H1 (cell line): ENCODE results near the gene GPRC5D. TPM values are rescaled to one million over a fixed set of nuclear protein-coding genes. Genes with fewer than 3 reads are reported as not detected.

ENCODE experiments used
- CTCF ChIA-PET: fragments of 300-600 bp; sonication (Branson Sonifier 250); formaldehyde crosslinking; loops from one replicate; lab custom pipeline; 2021; ENCODE audit not compliant: partially characterized antibody; lab: Charles Lee
- POLR2A ChIA-PET: fragments of 300-600 bp; sonication (Branson Sonifier 250); formaldehyde crosslinking; loops from one replicate; lab custom pipeline; 2021; ENCODE audit warnings: inconsistent platforms; ENCODE audit not compliant: partially characterized antibody; lab: Charles Lee
- DNase-seq, 2 experiments: peaks; one replicate each; pipeline versions ENCODE4 v3.0.0 to v3.0.0-alpha.2; 2010 to 2022; ENCODE audit warnings: low spot score in 2 of 2, low read depth in 1 of 2, mixed read lengths in 1 of 2
- FAIRE-seq: peaks from 2 replicates; lab custom pipeline; 2011; peaks lifted over from hg19 to GRCh38; lab: Jason Lieb, UNC
- H2AFZ ChIP-seq: 2 replicates; pipeline ENCODE4 v1.8.1; 2012; ENCODE audit warnings: low read length, inconsistent platforms
- H2AK5ac ChIP-seq: 2 replicates; pipeline ENCODE4 v1.6.1; 2013; ENCODE audit warnings: low read depth, low read length
- H2BK120ac ChIP-seq: replicated peaks from 2 replicates; pipeline ENCODE3; 2013; ENCODE audit warnings: low read depth, low read length, inconsistent platforms
- H2BK12ac ChIP-seq: 2 replicates; pipeline ENCODE4 v1.6.1; 2013; ENCODE audit warnings: low read depth, low read length
- H2BK15ac ChIP-seq: 2 replicates; pipeline ENCODE4 v1.6.1; 2013; ENCODE audit warnings: low read length
- H2BK20ac ChIP-seq: 2 replicates; pipeline ENCODE4 v1.6.1; 2013; ENCODE audit warnings: low read length
- H2BK5ac ChIP-seq: 2 replicates; pipeline ENCODE4 v1.6.1; 2013; ENCODE audit warnings: low read depth, low read length
- H3K14ac ChIP-seq: 2 replicates; pipeline ENCODE4 v1.6.1; 2013; ENCODE audit warnings: inconsistent platforms; ENCODE audit not compliant: insufficient read length
- H3K18ac ChIP-seq: 2 replicates; pipeline ENCODE4 v1.6.1; 2013; ENCODE audit warnings: low read length; ENCODE audit errors: extremely low read depth
- H3K23ac ChIP-seq: 2 replicates; pipeline ENCODE4 v1.6.1; 2013; ENCODE audit warnings: inconsistent platforms; ENCODE audit not compliant: insufficient read length
- H3K23me2 ChIP-seq: 2 replicates; pipeline ENCODE4 v1.6.1; 2013; ENCODE audit warnings: low read depth, low read length
- H3K27ac ChIP-seq: 2 replicates; pipeline ENCODE4 v1.6.1; 2011; ENCODE audit warnings: low read depth, low read length, inconsistent platforms
- H3K27me3 ChIP-seq, 4 experiments: replicated peaks in 1 of 4; 1 replicate in 1 of 4; 2 replicates in 3 of 4; pipeline versions ENCODE4 v1.6.1 to v1.8.1; 2011 to 2013; ENCODE audit warnings: low read length in 3 of 4, mild to moderate bottlenecking in 3 of 4, inconsistent platforms in 2 of 4, mixed read lengths in 2 of 4, moderate library complexity in 1 of 4; ENCODE audit not compliant: control insufficient read depth in 3 of 4, insufficient read depth in 3 of 4; ENCODE audit errors: extremely low read depth in 1 of 4
- H3K36me3 ChIP-seq, 4 experiments: 2 replicates each; pipeline versions ENCODE4 v1.6.1 to v1.8.1; 2011 to 2013; ENCODE audit warnings: mild to moderate bottlenecking in 4 of 4, low read length in 3 of 4, moderate library complexity in 2 of 4, control low read depth in 1 of 4, inconsistent platforms in 1 of 4; ENCODE audit not compliant: insufficient read depth in 4 of 4, control insufficient read depth in 2 of 4
- H3K4ac ChIP-seq: replicated peaks from 2 replicates; pipeline ENCODE3; 2013; ENCODE audit warnings: low read length, low read depth, mixed read lengths, inconsistent platforms; ENCODE audit not compliant: insufficient read length
- H3K4me1 ChIP-seq, 4 experiments: replicated peaks in 1 of 4; 1 replicate in 1 of 4; 2 replicates in 3 of 4; pipeline versions ENCODE4 v1.6.1 to v1.8.1; 2011 to 2013; ENCODE audit warnings: low read length in 3 of 4, inconsistent platforms in 2 of 4, mixed read lengths in 1 of 4; ENCODE audit not compliant: insufficient read depth in 4 of 4, control insufficient read depth in 3 of 4
- H3K4me2 ChIP-seq, 2 experiments: 2 replicates each; pipeline versions ENCODE4 v1.6.1 to v1.8.1; 2011 to 2013; ENCODE audit warnings: low read depth in 2 of 2, low read length in 2 of 2, control low read depth in 1 of 2, inconsistent platforms in 1 of 2, mild to moderate bottlenecking in 1 of 2; ENCODE audit not compliant: insufficient read depth in 1 of 2
- H3K4me3 ChIP-seq, 4 experiments: fragments of 200-600, 300-600 bp in 1 of 4; sonication (generic), shearing (Covaris generic), sonication (Bioruptor Twin) in 1 of 4; 2 replicates each; pipeline versions ENCODE4 v1.5.1 to v1.8.1; 2011 to 2016; ENCODE audit warnings: low read length in 4 of 4, low read depth in 3 of 4, control low read depth in 2 of 4, inconsistent platforms in 2 of 4, mild to moderate bottlenecking in 2 of 4, mixed read lengths in 1 of 4, moderate library complexity in 1 of 4; ENCODE audit not compliant: insufficient read depth in 2 of 4; ENCODE audit errors: extremely low read depth in 1 of 4
- H3K56ac ChIP-seq: replicated peaks from 2 replicates; pipeline ENCODE3; 2013; ENCODE audit warnings: low read depth, mild to moderate bottlenecking, mixed read lengths, low read length, inconsistent platforms; ENCODE audit not compliant: insufficient read length
- H3K79me1 ChIP-seq: 2 replicates; pipeline ENCODE4 v1.6.1; 2013; ENCODE audit warnings: low read depth, low read length, control low read depth
- H3K79me2 ChIP-seq, 2 experiments: 2 replicates each; pipeline versions ENCODE4 v1.6.1 to v1.8.1; 2012 to 2013; ENCODE audit warnings: low read length in 2 of 2, mild to moderate bottlenecking in 2 of 2, inconsistent platforms in 1 of 2; ENCODE audit not compliant: insufficient read depth in 2 of 2, control insufficient read depth in 1 of 2
- H3K9ac ChIP-seq, 4 experiments: replicated peaks in 1 of 4; 1 replicate in 1 of 4; 2 replicates in 3 of 4; pipeline versions ENCODE4 v1.6.1 to v1.8.1; 2011 to 2013; ENCODE audit warnings: low read depth in 3 of 4, low read length in 3 of 4, control low read depth in 2 of 4, mild to moderate bottlenecking in 2 of 4, moderate library complexity in 2 of 4, inconsistent platforms in 1 of 4; ENCODE audit errors: extremely low read depth in 1 of 4
- H3K9me3 ChIP-seq, 2 experiments: 2 replicates each; pipeline versions ENCODE4 v1.6.1 to v1.8.1; 2012 to 2013; ENCODE audit warnings: mild to moderate bottlenecking in 2 of 2, moderate library complexity in 2 of 2, control low read depth in 1 of 2, inconsistent platforms in 1 of 2, low read depth in 1 of 2, low read length in 1 of 2, mixed read lengths in 1 of 2; ENCODE audit not compliant: insufficient read depth in 2 of 2
- H4K20me1 ChIP-seq, 2 experiments: replicated peaks in 1 of 2; 2 replicates each; pipeline versions ENCODE3 to v1.8.1; 2011 to 2013; ENCODE audit warnings: inconsistent platforms in 2 of 2, low read length in 2 of 2, mild to moderate bottlenecking in 1 of 2; ENCODE audit not compliant: insufficient read depth in 2 of 2, control insufficient read depth in 1 of 2
- H4K5ac ChIP-seq: 2 replicates; pipeline ENCODE4 v1.6.1; 2013; ENCODE audit warnings: low read length, low read depth, mixed read lengths, inconsistent platforms; ENCODE audit not compliant: insufficient read length
- H4K8ac ChIP-seq: 2 replicates; pipeline ENCODE4 v1.8.0; 2013; ENCODE audit warnings: mild to moderate bottlenecking, moderate library complexity, low read length, inconsistent platforms; ENCODE audit not compliant: insufficient read depth; ENCODE audit errors: extremely low read depth
- H4K91ac ChIP-seq: replicated peaks from 2 replicates; pipeline ENCODE3; 2013; ENCODE audit warnings: low read length, mixed read lengths, inconsistent platforms; ENCODE audit not compliant: insufficient read length
- BRCA1 ChIP-seq: IDR thresholded peaks from 2 replicates; pipeline ENCODE4 v1.6.1; 2012; ENCODE audit warnings: low read depth, low read length, improper control_type of control experiment
- E2F6 ChIP-seq: IDR thresholded peaks from 2 replicates; pipeline ENCODE4 v1.6.1; 2012; ENCODE audit warnings: inconsistent platforms
- EP300 ChIP-seq, 2 experiments: IDR thresholded peaks; 1 replicate in 1 of 2; 2 replicates in 1 of 2; pipeline ENCODE4 v1.6.1; 2011 to 2012; ENCODE audit warnings: low read depth in 2 of 2, low read length in 2 of 2, mild to moderate bottlenecking in 2 of 2, borderline replicate concordance in 1 of 2, inconsistent platforms in 1 of 2, moderate library complexity in 1 of 2
- WGBS, 2 experiments: shearing (Covaris generic) in 1 of 2; methylation state at CpG; one replicate each; pipeline versions ENCODE4 v1.1.6 to v1.1.7; 2013 to 2015; ENCODE audit warnings: low lambda C conversion rate in 2 of 2, mixed read lengths in 2 of 2, inconsistent platforms in 1 of 2, low coverage in 1 of 2, missing lambda C conversion rate in 1 of 2; ENCODE audit not compliant: insufficient replicate concordance in 2 of 2, insufficient coverage in 1 of 2, insufficient read length in 1 of 2; ENCODE audit errors: extremely low coverage in 1 of 2, missing lambda C conversion rate in 1 of 2; 5-methylcytosine and 5-hydroxymethylcytosine counted together
- polyA plus RNA-seq, 7 experiments: library from polyadenylated mRNA; depleted of rRNA in 3 of 7; stranded (reverse) in 5 of 7; unstranded in 2 of 7; fragments of >200 nt in 5 of 7; fragments of 200-250 nt in 2 of 7; gene quantifications; 1 replicate in 5 of 7; 2 replicates in 1 of 7; 4 replicates in 1 of 7; pipeline versions ENCODE4 v1.2.1 to v1.2.3, GENCODE V29; 2011 to 2013; ENCODE audit warnings: missing spikeins in 2 of 7, mixed read lengths in 2 of 7
- total RNA-seq: library from RNA; stranded (reverse); fragmentation: NEBNext Ultra II Directional; extraction: Animal tissue kit (Norgen Biotek cat#: 25700); gene quantifications from 2 replicates; pipeline ENCODE4 v1.2.1, GENCODE V29; 2021

Gene GPRC5D
- total and polyA plus RNA-seq, 2 of the 8 experiments (the other 6 are each of a cell fraction or from before 2014, with no cell fraction given), result 0.45 TPM; not detected in 1

GRCh38 chr12:12986775-12987331 lies 34.9 kb upstream of the GPRC5D start:
- Histone ChIP-seq H3K79me2 (no peaks in the 10 kb centered on the region), H3K18ac (no peak overlapping the region)
- CTCF ChIA-PET, result interaction anchor here (0.5 to 9.5 kb wide), 28 partner anchors 11 to 1506 kb away, joined by 3 to 118 read pairs (median 5); partner anchors contain the start of genes FAM234B and GPRC5A
- TF ChIP-seq E2F6, result no peak
- no peak for TF ChIP-seq EP300 (IDR thresholded peaks at IDR 0.05; ENCODE audit: borderline replicate concordance in 1 of 2, low read depth in 2 of 2, low read length in 2 of 2)
- no peak for TF ChIP-seq BRCA1
- TF ChIP-seq, all 59 proteins: peak for 0
- H2BK15ac ChIP-seq, result no peak overlapping the region
- POLR2A ChIA-PET, result interaction anchor here (0.7 kb wide), 1 partner anchor 173 kb away, joined by 3 read pairs; no protein-coding TSS in a partner anchor
- H4K20me1 ChIP-seq, result peaks cover 0 to 2% of the 10 kb centered on the region in 2 experiments
- H3K56ac ChIP-seq, result no peak overlapping the region
- no peak overlapping the region for H3K27ac ChIP-seq
- H2AFZ ChIP-seq, result no peak overlapping the region
- H2BK120ac ChIP-seq, result no peak overlapping the region
- H4K91ac ChIP-seq, result no peak overlapping the region
- H3K14ac ChIP-seq, result no peak overlapping the region
- no peak overlapping the region for H2BK5ac ChIP-seq
- H3K4me1 ChIP-seq, result peaks cover 7 to 16% (median 13%) of the 10 kb centered on the region in 4 experiments; a peak in 5 of 7 replicates
- no peak overlapping the region for H3K4ac ChIP-seq
- no peaks in the 10 kb centered on the region; the same call in 1 of the 2 replicates for H3K79me1 ChIP-seq
- DNase-seq, result no peak
- no peak overlapping the region for H4K5ac ChIP-seq
- H3K4me2 ChIP-seq, result no peak overlapping the region
- H3K4me3 ChIP-seq, result no peak overlapping the region
- no peak overlapping the region for H3K9ac ChIP-seq
- H3K23ac ChIP-seq, result no peak overlapping the region
- FAIRE-seq, result no peak
- no peak overlapping the region for H2AK5ac ChIP-seq
- H2BK12ac ChIP-seq, result no peak overlapping the region
- H2BK20ac ChIP-seq, result no peak overlapping the region
- no peak overlapping the region for H4K8ac ChIP-seq
- 93% methylated on average over 10 of the region's 10 CpGs; no CpG with 5 or more reads in 1 of the 2 experiments for WGBS, 2 experiments
- H3K9me3 ChIP-seq, result no peaks in the 10 kb centered on the region
- H3K36me3 ChIP-seq, result peaks cover 6 to 27% (median 17%) of the 10 kb centered on the region in 4 experiments
- no peaks in the 10 kb centered on the region for H3K23me2 ChIP-seq
- no peaks in the 10 kb centered on the region for H3K27me3 ChIP-seq
